Thoracic aorta (tissue), 2 donors: ENCODE results near the gene LRP4. TPM values are rescaled to one million over a fixed set of nuclear protein-coding genes. Genes with fewer than 3 reads are reported as not detected.

Source experiments
- ATAC-seq: fragments of 150-250 bp; one replicate; pipeline ENCODE4 v1.8.0; 2017; ENCODE audit warnings: low read depth; ENCODE audit not compliant: insufficient number of reproducible peaks, low FRiP score
- DNase-seq: peaks from one replicate; pipeline ENCODE4 v3.0.0-alpha.2; 2020; ENCODE audit warnings: low spot score
- H3K27ac ChIP-seq, 2 donors: fragments of 200-600 bp; sonication (generic); 1 replicate in 1 of 2; 2 replicates in 1 of 2; pipeline ENCODE4 v1.5.1; 2016; ENCODE audit warnings: mild to moderate bottlenecking in 2 of 2, moderate library complexity in 2 of 2
- H3K27me3 ChIP-seq: fragments of 200-600 bp; sonication (generic); replicated peaks from 2 replicates; pipeline ENCODE4 v1.6.0; 2016; ENCODE audit warnings: mild to moderate bottlenecking; ENCODE audit not compliant: insufficient read depth
- H3K36me3 ChIP-seq: fragments of 200-600 bp; sonication (generic); one replicate; pipeline ENCODE4 v1.5.1; 2016
- H3K4me1 ChIP-seq, 2 donors: fragments of 200-600 bp; sonication (generic); 1 replicate in 1 of 2; 2 replicates in 1 of 2; pipeline versions ENCODE4 v1.5.1 to v1.6.0; 2016; ENCODE audit warnings: low read depth in 2 of 2, mild to moderate bottlenecking in 1 of 2; ENCODE audit not compliant: control insufficient read depth in 1 of 2
- H3K4me3 ChIP-seq: fragments of 200-600 bp; sonication (generic); 2 replicates; pipeline ENCODE4 v1.5.1; 2016; ENCODE audit warnings: mild to moderate bottlenecking
- H3K9me3 ChIP-seq: fragments of 200-600 bp; sonication (generic); 2 replicates; pipeline ENCODE4 v1.5.1; 2016
- total RNA-seq, 2 donors: library from RNA; depleted of rRNA; stranded (reverse); fragments of >200 nt; gene quantifications; one replicate each; pipeline versions ENCODE4 v1.1.0 to v1.2.3, GENCODE V29; 2016
- TF ChIP-seq, protein P1 (sequence below): fragments of 200-600 bp; sonication (generic); IDR thresholded peaks from one replicate; pipeline ENCODE4 v1.5.1; 2019; ENCODE audit warnings: antibody characterized with exemption

Gene LRP4
- total RNA-seq, 2 donors from 2014 or later: 8.4 to 21.2 TPM

- TF ChIP-seq, protein P1, sequence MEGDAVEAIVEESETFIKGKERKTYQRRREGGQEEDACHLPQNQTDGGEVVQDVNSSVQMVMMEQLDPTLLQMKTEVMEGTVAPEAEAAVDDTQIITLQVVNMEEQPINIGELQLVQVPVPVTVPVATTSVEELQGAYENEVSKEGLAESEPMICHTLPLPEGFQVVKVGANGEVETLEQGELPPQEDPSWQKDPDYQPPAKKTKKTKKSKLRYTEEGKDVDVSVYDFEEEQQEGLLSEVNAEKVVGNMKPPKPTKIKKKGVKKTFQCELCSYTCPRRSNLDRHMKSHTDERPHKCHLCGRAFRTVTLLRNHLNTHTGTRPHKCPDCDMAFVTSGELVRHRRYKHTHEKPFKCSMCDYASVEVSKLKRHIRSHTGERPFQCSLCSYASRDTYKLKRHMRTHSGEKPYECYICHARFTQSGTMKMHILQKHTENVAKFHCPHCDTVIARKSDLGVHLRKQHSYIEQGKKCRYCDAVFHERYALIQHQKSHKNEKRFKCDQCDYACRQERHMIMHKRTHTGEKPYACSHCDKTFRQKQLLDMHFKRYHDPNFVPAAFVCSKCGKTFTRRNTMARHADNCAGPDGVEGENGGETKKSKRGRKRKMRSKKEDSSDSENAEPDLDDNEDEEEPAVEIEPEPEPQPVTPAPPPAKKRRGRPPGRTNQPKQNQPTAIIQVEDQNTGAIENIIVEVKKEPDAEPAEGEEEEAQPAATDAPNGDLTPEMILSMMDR: no peak
- DNase-seq (no peak), ATAC-seq (no peak)
- no peaks in the 10 kb centered on the region for H3K27me3 ChIP-seq
- peaks cover 0 to 7% of the 10 kb centered on the region in 2 donors for H3K4me1 ChIP-seq
- no peaks in the 10 kb centered on the region for H3K9me3 ChIP-seq
- H3K36me3 ChIP-seq: no peaks in the 10 kb centered on the region
- no peak overlapping the region for H3K4me3 ChIP-seq
- H3K27ac ChIP-seq: no peak overlapping the region
Measured at GRCh38 chr11:46892838-46893237, 25.5 kb downstream of the LRP4 start.

DNA sequence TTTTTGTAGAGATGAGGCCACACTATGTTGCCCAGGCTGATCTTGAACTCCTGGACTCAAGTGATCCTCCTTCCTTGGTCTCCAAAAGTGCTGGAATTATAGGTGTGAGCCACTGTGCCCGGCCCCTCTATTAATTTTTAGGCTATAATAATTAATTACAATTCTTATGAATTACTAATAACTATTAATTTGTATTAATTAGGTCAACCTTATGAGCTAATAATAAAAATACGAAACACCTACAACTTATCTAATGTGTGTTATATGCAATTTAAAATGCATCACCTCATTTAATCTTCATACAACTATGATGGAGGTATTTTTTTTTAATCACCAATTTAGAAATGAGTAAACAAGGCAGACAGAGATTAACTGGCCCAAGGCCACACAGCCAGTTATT, 26.2 kb downstream of the LRP4 start:
- no peaks in the 10 kb centered on the region for H3K36me3 ChIP-seq
- TF ChIP-seq, protein P1: no peak
- no peak overlapping the region for H3K4me3 ChIP-seq
- DNase-seq: no peak
- H3K27me3 ChIP-seq: no peaks in the 10 kb centered on the region
- no peaks in the 10 kb centered on the region for H3K9me3 ChIP-seq
- ATAC-seq: no peak
- H3K27ac ChIP-seq: no peak overlapping the region
- peaks cover 0 to 7% of the 10 kb centered on the region in 2 donors for H3K4me1 ChIP-seq

GRCh38 chr11:46890665-46891064, 27.7 kb downstream of the LRP4 start:
- TF ChIP-seq, protein P1: no peak
- H3K27ac ChIP-seq: no peak overlapping the region
- H3K4me3 ChIP-seq: no peak overlapping the region
- no peaks in the 10 kb centered on the region for H3K9me3 ChIP-seq
- no peaks in the 10 kb centered on the region for H3K27me3 ChIP-seq
- no peaks in the 10 kb centered on the region for H3K36me3 ChIP-seq
- ATAC-seq (no peak), DNase-seq (no peak)
- peaks cover 0 to 2% of the 10 kb centered on the region in 2 donors for H3K4me1 ChIP-seq

DNA sequence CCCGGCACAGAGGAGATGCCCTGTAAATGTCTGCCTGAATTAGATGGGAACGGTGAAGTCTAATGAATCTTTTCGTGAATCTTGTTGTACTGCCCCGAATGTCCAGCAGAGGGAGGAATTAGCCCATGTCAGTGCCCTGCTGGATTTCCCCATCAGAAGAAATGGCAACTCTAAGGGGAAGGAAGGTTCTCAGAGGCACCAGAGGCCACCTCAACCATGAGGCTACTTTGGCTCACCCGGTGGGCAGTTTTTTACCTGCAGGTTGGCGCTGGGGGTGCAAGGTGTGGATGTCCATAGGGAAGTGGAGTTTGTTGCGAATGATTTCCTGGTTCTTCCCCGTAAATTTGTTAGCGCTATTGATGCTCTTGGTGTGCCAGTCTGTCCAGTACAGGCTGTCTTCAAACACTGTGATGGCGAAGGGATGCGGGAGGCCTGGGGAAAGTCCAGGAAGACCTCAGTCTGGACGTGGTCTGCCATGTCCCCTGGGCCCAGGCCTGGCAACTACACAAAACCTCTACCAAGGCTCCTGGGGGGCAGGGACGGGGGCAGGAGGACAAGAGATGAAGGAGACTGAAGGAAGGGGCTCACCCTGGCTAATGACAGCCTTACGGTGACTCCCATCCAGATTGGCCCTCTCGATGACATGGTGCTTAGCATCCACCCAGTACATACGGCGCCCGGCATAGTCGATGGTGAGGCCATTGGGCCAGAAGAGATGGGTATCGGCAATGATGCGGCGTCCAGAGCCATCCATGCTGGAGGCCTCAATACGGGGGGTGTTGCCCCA, 28.5 kb downstream of the LRP4 start:
- H3K36me3 ChIP-seq: no peaks in the 10 kb centered on the region
- H3K9me3 ChIP-seq: no peaks in the 10 kb centered on the region
- ATAC-seq (peak; percentile 54), DNase-seq (peak; percentile 45)
- no peak overlapping the region for H3K4me3 ChIP-seq
- H3K27me3 ChIP-seq: no peaks in the 10 kb centered on the region
- TF ChIP-seq, protein P1: peak; percentile 90
- H3K4me1 ChIP-seq: no peaks in the 10 kb centered on the region
- H3K27ac ChIP-seq: no peak overlapping the region

DNA sequence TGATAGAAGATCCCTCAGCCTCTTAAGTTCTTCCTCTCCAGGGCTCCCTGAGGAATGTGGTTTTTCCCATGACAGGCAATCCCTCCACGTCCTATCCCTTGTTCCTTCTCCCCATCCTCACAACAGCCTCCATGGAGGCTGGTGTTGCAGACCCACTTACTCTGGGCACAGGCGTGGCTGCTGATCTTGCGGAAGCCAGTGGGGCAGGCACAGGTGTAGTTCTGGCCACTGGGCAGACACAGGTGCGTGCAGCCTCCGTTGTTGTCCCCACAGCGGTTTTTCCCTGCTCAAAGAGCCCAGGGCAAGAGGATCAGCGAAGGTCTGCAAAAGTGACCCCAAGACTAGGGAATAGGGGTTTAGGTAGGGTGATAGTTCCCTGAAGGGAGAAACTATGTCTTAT, 29.1 kb downstream of the LRP4 start:
- no peaks in the 10 kb centered on the region for H3K4me1 ChIP-seq
- no peak for ATAC-seq
- DNase-seq: no peak
- H3K9me3 ChIP-seq: no peaks in the 10 kb centered on the region
- no peak overlapping the region for H3K27ac ChIP-seq
- H3K4me3 ChIP-seq: no peak overlapping the region
- H3K27me3 ChIP-seq: no peaks in the 10 kb centered on the region
- no peaks in the 10 kb centered on the region for H3K36me3 ChIP-seq
- TF ChIP-seq, protein P1: no peak
